H1 (cell line): ENCODE data around the gene SPRR1A. TPM values are rescaled to one million over a fixed set of nuclear protein-coding genes. Genes with fewer than 3 reads are reported as not detected.

Experiments
- CTCF ChIA-PET: fragments of 300-600 bp; sonication (Branson Sonifier 250); formaldehyde crosslinking; loops from one replicate; lab custom pipeline; 2021; ENCODE audit not compliant: partially characterized antibody; lab: Charles Lee
- POLR2A ChIA-PET: fragments of 300-600 bp; sonication (Branson Sonifier 250); formaldehyde crosslinking; loops from one replicate; lab custom pipeline; 2021; ENCODE audit warnings: inconsistent platforms; ENCODE audit not compliant: partially characterized antibody; lab: Charles Lee
- DNase-seq, 2 experiments: peaks; one replicate each; pipeline versions ENCODE4 v3.0.0 to v3.0.0-alpha.2; 2010 to 2022; ENCODE audit warnings: low spot score in 2 of 2, low read depth in 1 of 2, mixed read lengths in 1 of 2
- FAIRE-seq: peaks from 2 replicates; lab custom pipeline; 2011; peaks lifted over from hg19 to GRCh38; lab: Jason Lieb, UNC
- H2AFZ ChIP-seq: 2 replicates; pipeline ENCODE4 v1.8.1; 2012; ENCODE audit warnings: low read length, inconsistent platforms
- H2AK5ac ChIP-seq: 2 replicates; pipeline ENCODE4 v1.6.1; 2013; ENCODE audit warnings: low read depth, low read length
- H2BK120ac ChIP-seq: replicated peaks from 2 replicates; pipeline ENCODE3; 2013; ENCODE audit warnings: low read depth, low read length, inconsistent platforms
- H2BK12ac ChIP-seq: 2 replicates; pipeline ENCODE4 v1.6.1; 2013; ENCODE audit warnings: low read depth, low read length
- H2BK15ac ChIP-seq: 2 replicates; pipeline ENCODE4 v1.6.1; 2013; ENCODE audit warnings: low read length
- H2BK20ac ChIP-seq: 2 replicates; pipeline ENCODE4 v1.6.1; 2013; ENCODE audit warnings: low read length
- H2BK5ac ChIP-seq: 2 replicates; pipeline ENCODE4 v1.6.1; 2013; ENCODE audit warnings: low read depth, low read length
- H3K14ac ChIP-seq: 2 replicates; pipeline ENCODE4 v1.6.1; 2013; ENCODE audit warnings: inconsistent platforms; ENCODE audit not compliant: insufficient read length
- H3K18ac ChIP-seq: 2 replicates; pipeline ENCODE4 v1.6.1; 2013; ENCODE audit warnings: low read length; ENCODE audit errors: extremely low read depth
- H3K23ac ChIP-seq: 2 replicates; pipeline ENCODE4 v1.6.1; 2013; ENCODE audit warnings: inconsistent platforms; ENCODE audit not compliant: insufficient read length
- H3K23me2 ChIP-seq: 2 replicates; pipeline ENCODE4 v1.6.1; 2013; ENCODE audit warnings: low read depth, low read length
- H3K27ac ChIP-seq: 2 replicates; pipeline ENCODE4 v1.6.1; 2011; ENCODE audit warnings: low read depth, low read length, inconsistent platforms
- H3K27me3 ChIP-seq, 4 experiments: replicated peaks in 1 of 4; 1 replicate in 1 of 4; 2 replicates in 3 of 4; pipeline versions ENCODE4 v1.6.1 to v1.8.1; 2011 to 2013; ENCODE audit warnings: low read length in 3 of 4, mild to moderate bottlenecking in 3 of 4, inconsistent platforms in 2 of 4, mixed read lengths in 2 of 4, moderate library complexity in 1 of 4; ENCODE audit not compliant: control insufficient read depth in 3 of 4, insufficient read depth in 3 of 4; ENCODE audit errors: extremely low read depth in 1 of 4
- H3K36me3 ChIP-seq, 4 experiments: 2 replicates each; pipeline versions ENCODE4 v1.6.1 to v1.8.1; 2011 to 2013; ENCODE audit warnings: mild to moderate bottlenecking in 4 of 4, low read length in 3 of 4, moderate library complexity in 2 of 4, control low read depth in 1 of 4, inconsistent platforms in 1 of 4; ENCODE audit not compliant: insufficient read depth in 4 of 4, control insufficient read depth in 2 of 4
- H3K4ac ChIP-seq: replicated peaks from 2 replicates; pipeline ENCODE3; 2013; ENCODE audit warnings: low read length, low read depth, mixed read lengths, inconsistent platforms; ENCODE audit not compliant: insufficient read length
- H3K4me1 ChIP-seq, 4 experiments: replicated peaks in 1 of 4; 1 replicate in 1 of 4; 2 replicates in 3 of 4; pipeline versions ENCODE4 v1.6.1 to v1.8.1; 2011 to 2013; ENCODE audit warnings: low read length in 3 of 4, inconsistent platforms in 2 of 4, mixed read lengths in 1 of 4; ENCODE audit not compliant: insufficient read depth in 4 of 4, control insufficient read depth in 3 of 4
- H3K4me2 ChIP-seq, 2 experiments: 2 replicates each; pipeline versions ENCODE4 v1.6.1 to v1.8.1; 2011 to 2013; ENCODE audit warnings: low read depth in 2 of 2, low read length in 2 of 2, control low read depth in 1 of 2, inconsistent platforms in 1 of 2, mild to moderate bottlenecking in 1 of 2; ENCODE audit not compliant: insufficient read depth in 1 of 2
- H3K4me3 ChIP-seq, 4 experiments: fragments of 200-600, 300-600 bp in 1 of 4; sonication (generic), shearing (Covaris generic), sonication (Bioruptor Twin) in 1 of 4; 2 replicates each; pipeline versions ENCODE4 v1.5.1 to v1.8.1; 2011 to 2016; ENCODE audit warnings: low read length in 4 of 4, low read depth in 3 of 4, control low read depth in 2 of 4, inconsistent platforms in 2 of 4, mild to moderate bottlenecking in 2 of 4, mixed read lengths in 1 of 4, moderate library complexity in 1 of 4; ENCODE audit not compliant: insufficient read depth in 2 of 4; ENCODE audit errors: extremely low read depth in 1 of 4
- H3K56ac ChIP-seq: replicated peaks from 2 replicates; pipeline ENCODE3; 2013; ENCODE audit warnings: low read depth, mild to moderate bottlenecking, mixed read lengths, low read length, inconsistent platforms; ENCODE audit not compliant: insufficient read length
- H3K79me1 ChIP-seq: 2 replicates; pipeline ENCODE4 v1.6.1; 2013; ENCODE audit warnings: low read depth, low read length, control low read depth
- H3K79me2 ChIP-seq, 2 experiments: 2 replicates each; pipeline versions ENCODE4 v1.6.1 to v1.8.1; 2012 to 2013; ENCODE audit warnings: low read length in 2 of 2, mild to moderate bottlenecking in 2 of 2, inconsistent platforms in 1 of 2; ENCODE audit not compliant: insufficient read depth in 2 of 2, control insufficient read depth in 1 of 2
- H3K9ac ChIP-seq, 4 experiments: replicated peaks in 1 of 4; 1 replicate in 1 of 4; 2 replicates in 3 of 4; pipeline versions ENCODE4 v1.6.1 to v1.8.1; 2011 to 2013; ENCODE audit warnings: low read depth in 3 of 4, low read length in 3 of 4, control low read depth in 2 of 4, mild to moderate bottlenecking in 2 of 4, moderate library complexity in 2 of 4, inconsistent platforms in 1 of 4; ENCODE audit errors: extremely low read depth in 1 of 4
- H3K9me3 ChIP-seq, 2 experiments: 2 replicates each; pipeline versions ENCODE4 v1.6.1 to v1.8.1; 2012 to 2013; ENCODE audit warnings: mild to moderate bottlenecking in 2 of 2, moderate library complexity in 2 of 2, control low read depth in 1 of 2, inconsistent platforms in 1 of 2, low read depth in 1 of 2, low read length in 1 of 2, mixed read lengths in 1 of 2; ENCODE audit not compliant: insufficient read depth in 2 of 2
- H4K20me1 ChIP-seq, 2 experiments: replicated peaks in 1 of 2; 2 replicates each; pipeline versions ENCODE3 to v1.8.1; 2011 to 2013; ENCODE audit warnings: inconsistent platforms in 2 of 2, low read length in 2 of 2, mild to moderate bottlenecking in 1 of 2; ENCODE audit not compliant: insufficient read depth in 2 of 2, control insufficient read depth in 1 of 2
- H4K5ac ChIP-seq: 2 replicates; pipeline ENCODE4 v1.6.1; 2013; ENCODE audit warnings: low read length, low read depth, mixed read lengths, inconsistent platforms; ENCODE audit not compliant: insufficient read length
- H4K8ac ChIP-seq: 2 replicates; pipeline ENCODE4 v1.8.0; 2013; ENCODE audit warnings: mild to moderate bottlenecking, moderate library complexity, low read length, inconsistent platforms; ENCODE audit not compliant: insufficient read depth; ENCODE audit errors: extremely low read depth
- H4K91ac ChIP-seq: replicated peaks from 2 replicates; pipeline ENCODE3; 2013; ENCODE audit warnings: low read length, mixed read lengths, inconsistent platforms; ENCODE audit not compliant: insufficient read length
- WGBS, 2 experiments: shearing (Covaris generic) in 1 of 2; methylation state at CpG; one replicate each; pipeline versions ENCODE4 v1.1.6 to v1.1.7; 2013 to 2015; ENCODE audit warnings: low lambda C conversion rate in 2 of 2, mixed read lengths in 2 of 2, inconsistent platforms in 1 of 2, low coverage in 1 of 2, missing lambda C conversion rate in 1 of 2; ENCODE audit not compliant: insufficient replicate concordance in 2 of 2, insufficient coverage in 1 of 2, insufficient read length in 1 of 2; ENCODE audit errors: extremely low coverage in 1 of 2, missing lambda C conversion rate in 1 of 2; 5-methylcytosine and 5-hydroxymethylcytosine counted together
- polyA plus RNA-seq, 7 experiments: library from polyadenylated mRNA; depleted of rRNA in 3 of 7; stranded (reverse) in 5 of 7; unstranded in 2 of 7; fragments of >200 nt in 5 of 7; fragments of 200-250 nt in 2 of 7; gene quantifications; 1 replicate in 5 of 7; 2 replicates in 1 of 7; 4 replicates in 1 of 7; pipeline versions ENCODE4 v1.2.1 to v1.2.3, GENCODE V29; 2011 to 2013; ENCODE audit warnings: missing spikeins in 2 of 7, mixed read lengths in 2 of 7
- total RNA-seq: library from RNA; stranded (reverse); fragmentation: NEBNext Ultra II Directional; extraction: Animal tissue kit (Norgen Biotek cat#: 25700); gene quantifications from 2 replicates; pipeline ENCODE4 v1.2.1, GENCODE V29; 2021

The SPRR1A gene
- total and polyA plus RNA-seq, 2 of the 8 experiments (the other 6 are each of a cell fraction or from before 2014, with no cell fraction given), result not detected

DNA sequence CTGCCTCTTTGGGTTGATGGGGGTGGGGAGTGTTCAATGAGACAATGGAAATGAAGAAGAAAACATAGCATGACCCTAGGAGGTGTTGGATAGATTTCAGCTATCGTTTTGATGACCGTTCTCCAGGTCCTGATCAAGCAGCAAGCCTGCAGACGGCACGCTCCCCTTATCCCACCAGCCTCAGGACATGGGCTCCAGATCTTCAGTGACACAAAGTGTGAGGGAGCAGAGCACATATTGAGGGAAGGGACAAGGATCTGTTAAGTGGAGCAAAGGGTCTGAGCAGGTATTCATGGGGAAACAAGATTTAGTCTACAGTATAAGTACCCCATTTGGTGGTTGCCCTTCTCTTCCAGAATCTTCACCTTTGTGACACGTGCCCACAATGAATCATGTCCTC is 32.2 kb upstream of the SPRR1A start:
- H4K8ac ChIP-seq, result no peak overlapping the region
- CTCF ChIA-PET, result interaction anchor here (1.3 kb wide), 1 partner anchor 26 kb away, joined by 3 read pairs; no protein-coding TSS in a partner anchor
- DNase-seq (peak in 1 of 2 experiments; percentile 4), FAIRE-seq (no peak)
- no peaks in the 10 kb centered on the region for H3K79me1 ChIP-seq
- H2BK5ac ChIP-seq, result no peak overlapping the region
- H2AK5ac ChIP-seq, result no peak overlapping the region
- H3K23ac ChIP-seq, result no peak overlapping the region
- H3K18ac ChIP-seq, result no peak overlapping the region
- no peak overlapping the region for H2BK20ac ChIP-seq
- no peaks in the 10 kb centered on the region for H4K20me1 ChIP-seq
- H3K14ac ChIP-seq, result no peak overlapping the region
- no peaks in the 10 kb centered on the region for H3K4me1 ChIP-seq
- H3K79me2 ChIP-seq, result no peaks in the 10 kb centered on the region
- no peak overlapping the region for H3K56ac ChIP-seq
- POLR2A ChIA-PET, result no interaction called here
- no peak overlapping the region for H4K5ac ChIP-seq
- peaks cover 0 to 5% of the 10 kb centered on the region in 2 experiments; a peak in 1 of 4 replicates for H3K9me3 ChIP-seq
- H2BK15ac ChIP-seq, result no peak overlapping the region
- no peak overlapping the region for H3K27ac ChIP-seq
- no peak overlapping the region for H3K9ac ChIP-seq
- no peak overlapping the region for H2BK120ac ChIP-seq
- no peaks in the 10 kb centered on the region for H3K27me3 ChIP-seq
- no peak overlapping the region for H2AFZ ChIP-seq
- H3K4ac ChIP-seq, result no peak overlapping the region
- no peak overlapping the region for H3K4me2 ChIP-seq
- 78% methylated on average over 5 of the region's 5 CpGs; no CpG with 5 or more reads in 1 of the 2 experiments for WGBS, 2 experiments
- H4K91ac ChIP-seq, result no peak overlapping the region
- no peak overlapping the region for H3K4me3 ChIP-seq
- no peaks in the 10 kb centered on the region for H3K36me3 ChIP-seq
- no peaks in the 10 kb centered on the region for H3K23me2 ChIP-seq
- H2BK12ac ChIP-seq, result no peak overlapping the region
